Measurements from ENCODE around the gene SAP30BP. TPM values are rescaled to one million over a fixed set of nuclear protein-coding genes. Genes with fewer than 3 reads are reported as not detected.

Gene SAP30BP
- total and polyA plus RNA-seq, 2 of the 13 experiments (the other 11 are each of a cell fraction or from before 2014, with no cell fraction given), result 67.7 to 99.4 TPM

DNA sequence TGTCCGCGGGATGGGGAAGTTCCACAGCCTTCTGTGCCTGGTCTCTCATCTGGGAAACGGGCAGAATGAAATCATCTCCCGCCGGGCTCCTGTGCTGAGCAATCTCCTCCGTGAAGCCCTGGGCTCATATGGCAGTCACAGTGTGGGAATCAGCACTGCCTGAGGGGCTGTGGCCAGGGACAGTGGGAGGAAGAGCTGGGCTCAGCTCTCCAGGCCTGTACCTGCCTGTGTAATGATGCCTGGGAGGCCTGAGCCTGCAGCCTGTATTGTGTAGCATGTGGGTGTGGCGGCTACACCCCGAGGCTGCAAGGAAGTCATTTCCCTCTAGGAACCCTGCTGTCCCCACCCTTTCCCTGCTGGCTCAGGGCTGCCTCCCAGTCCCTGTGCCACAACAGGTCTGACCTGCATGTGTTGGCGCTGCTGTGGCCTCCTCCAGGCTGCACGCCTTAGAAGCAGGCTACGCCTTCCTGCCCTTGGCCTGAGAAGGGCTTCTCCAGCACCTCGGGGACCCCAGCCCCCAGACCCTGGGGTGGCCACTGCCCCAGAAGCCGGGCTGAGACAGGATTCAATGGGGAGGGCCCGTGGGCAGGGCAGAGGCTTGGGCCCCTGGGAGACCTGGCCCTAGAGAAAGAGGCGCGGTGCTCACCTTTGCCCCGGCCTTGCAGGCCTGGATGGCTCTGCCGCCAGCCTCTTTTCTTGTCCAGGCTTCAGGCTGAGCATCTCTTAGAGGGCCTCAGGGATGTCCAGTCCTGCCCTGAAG lies 56.2 kb downstream of the SAP30BP start (continued):
- TF ChIP-seq, protein P1, sequence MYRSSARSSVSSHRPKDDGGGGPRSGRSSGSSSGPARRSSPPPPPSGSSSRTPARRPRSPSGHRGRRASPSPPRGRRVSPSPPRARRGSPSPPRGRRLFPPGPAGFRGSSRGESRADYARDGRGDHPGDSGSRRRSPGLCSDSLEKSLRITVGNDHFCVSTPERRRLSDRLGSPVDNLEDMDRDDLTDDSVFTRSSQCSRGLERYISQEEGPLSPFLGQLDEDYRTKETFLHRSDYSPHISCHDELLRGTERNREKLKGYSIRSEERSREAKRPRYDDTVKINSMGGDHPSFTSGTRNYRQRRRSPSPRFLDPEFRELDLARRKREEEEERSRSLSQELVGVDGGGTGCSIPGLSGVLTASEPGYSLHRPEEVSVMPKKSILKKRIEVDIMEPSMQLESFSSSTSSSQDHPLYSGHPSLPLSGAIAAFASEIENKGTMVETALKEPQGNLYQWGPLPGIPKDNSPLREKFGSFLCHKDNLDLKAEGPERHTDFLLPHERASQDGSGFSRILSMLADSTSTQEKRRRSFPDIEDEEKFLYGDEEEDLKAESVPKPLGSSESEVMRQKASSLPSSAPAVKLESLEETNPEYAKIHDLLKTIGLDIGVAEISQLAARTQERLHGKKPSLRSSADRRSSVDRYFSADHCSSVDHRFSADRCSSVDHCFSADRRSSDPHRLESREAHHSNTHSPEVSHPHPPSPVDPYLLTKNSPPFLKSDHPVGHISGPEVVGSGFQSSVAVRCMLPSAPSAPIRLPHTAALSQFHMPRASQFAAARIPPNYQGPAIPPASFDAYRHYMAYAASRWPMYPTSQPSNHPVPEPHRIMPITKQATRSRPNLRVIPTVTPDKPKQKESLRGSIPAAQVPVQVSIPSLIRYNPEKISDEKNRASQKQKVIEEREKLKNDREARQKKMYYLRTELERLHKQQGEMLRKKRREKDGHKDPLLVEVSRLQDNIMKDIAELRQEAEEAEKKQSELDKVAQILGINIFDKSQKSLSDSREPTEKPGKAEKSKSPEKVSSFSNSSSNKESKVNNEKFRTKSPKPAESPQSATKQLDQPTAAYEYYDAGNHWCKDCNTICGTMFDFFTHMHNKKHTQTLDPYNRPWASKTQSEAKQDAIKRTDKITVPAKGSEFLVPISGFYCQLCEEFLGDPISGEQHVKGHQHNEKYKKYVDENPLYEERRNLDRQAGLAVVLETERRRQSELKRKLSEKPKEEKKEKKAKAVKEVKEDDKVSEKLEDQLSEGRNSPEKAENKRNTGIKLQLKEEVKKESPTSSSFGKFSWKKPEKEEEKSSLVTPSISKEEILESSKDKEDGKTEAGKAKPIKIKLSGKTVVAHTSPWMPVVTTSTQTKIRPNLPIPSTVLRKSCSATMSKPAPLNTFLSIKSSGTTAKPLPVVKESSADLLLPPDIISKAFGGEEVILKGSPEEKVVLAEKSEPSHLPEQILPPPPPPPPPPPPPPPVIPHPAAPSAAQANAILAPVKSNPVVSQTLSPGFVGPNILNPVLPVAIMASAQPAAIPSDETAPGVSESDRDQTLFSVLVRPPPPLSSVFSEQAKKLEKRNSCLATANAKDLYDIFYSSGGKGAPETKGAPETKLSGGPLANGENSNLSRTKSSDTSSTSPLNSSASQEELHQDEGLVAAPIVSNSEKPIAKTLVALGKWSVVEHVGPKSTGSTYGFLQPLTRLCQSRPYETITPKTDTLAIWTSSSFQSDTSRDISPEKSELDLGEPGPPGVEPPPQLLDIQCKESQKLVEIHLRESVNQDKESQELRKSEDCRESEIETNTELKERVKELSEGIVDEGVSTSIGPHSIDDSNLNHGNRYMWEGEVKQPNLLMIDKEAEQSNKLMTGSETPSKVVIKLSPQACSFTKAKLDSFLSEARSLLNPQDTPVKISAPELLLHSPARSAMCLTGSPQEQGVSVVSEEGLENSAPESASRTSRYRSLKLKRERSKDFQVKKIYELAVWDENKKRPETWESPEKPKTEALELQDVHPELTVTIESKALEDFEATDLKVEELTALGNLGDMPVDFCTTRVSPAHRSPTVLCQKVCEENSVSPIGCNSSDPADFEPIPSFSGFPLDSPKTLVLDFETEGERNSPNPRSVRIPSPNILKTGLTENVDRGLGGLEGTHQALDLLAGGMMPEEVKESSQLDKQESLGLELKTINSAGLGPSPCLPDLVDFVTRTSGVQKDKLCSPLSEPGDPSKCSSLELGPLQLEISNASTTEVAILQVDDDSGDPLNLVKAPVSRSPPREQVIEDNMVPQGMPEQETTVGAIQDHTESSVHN (CRISPR knock-in tag; IDR thresholded peaks at IDR 0.05), result no peak
- TF ChIP-seq ZNF776 (CRISPR knock-in tag; IDR thresholded peaks at IDR 0.05) (0 out of 2 replicates have a peak, but pooled peaks have one; percentile 34), HIVEP1 (CRISPR knock-in tag; IDR thresholded peaks at IDR 0.05) (0 out of 2 replicates have a peak, but pooled peaks have one; percentile 48), ZFY (CRISPR knock-in tag; IDR thresholded peaks at IDR 0.05) (0 out of 2 replicates have a peak, but pooled peaks have one; percentile 34), JUND (CRISPR knock-in tag; IDR thresholded peaks at IDR 0.05) (no peak), HNRNPLL (IDR thresholded peaks at IDR 0.05; ENCODE audit: low read depth, low read length, poor library complexity, severe bottlenecking) (no peak), HNF4A (CRISPR knock-in tag; IDR thresholded peaks at IDR 0.05) (no peak), ZNF136 (CRISPR knock-in tag; IDR thresholded peaks at IDR 0.05; ENCODE audit: low read depth) (no peak), ZFX (CRISPR knock-in tag; IDR thresholded peaks at IDR 0.05; ENCODE audit: low read depth) (peak; percentile 53)
- TF ChIP-seq, protein P2, sequence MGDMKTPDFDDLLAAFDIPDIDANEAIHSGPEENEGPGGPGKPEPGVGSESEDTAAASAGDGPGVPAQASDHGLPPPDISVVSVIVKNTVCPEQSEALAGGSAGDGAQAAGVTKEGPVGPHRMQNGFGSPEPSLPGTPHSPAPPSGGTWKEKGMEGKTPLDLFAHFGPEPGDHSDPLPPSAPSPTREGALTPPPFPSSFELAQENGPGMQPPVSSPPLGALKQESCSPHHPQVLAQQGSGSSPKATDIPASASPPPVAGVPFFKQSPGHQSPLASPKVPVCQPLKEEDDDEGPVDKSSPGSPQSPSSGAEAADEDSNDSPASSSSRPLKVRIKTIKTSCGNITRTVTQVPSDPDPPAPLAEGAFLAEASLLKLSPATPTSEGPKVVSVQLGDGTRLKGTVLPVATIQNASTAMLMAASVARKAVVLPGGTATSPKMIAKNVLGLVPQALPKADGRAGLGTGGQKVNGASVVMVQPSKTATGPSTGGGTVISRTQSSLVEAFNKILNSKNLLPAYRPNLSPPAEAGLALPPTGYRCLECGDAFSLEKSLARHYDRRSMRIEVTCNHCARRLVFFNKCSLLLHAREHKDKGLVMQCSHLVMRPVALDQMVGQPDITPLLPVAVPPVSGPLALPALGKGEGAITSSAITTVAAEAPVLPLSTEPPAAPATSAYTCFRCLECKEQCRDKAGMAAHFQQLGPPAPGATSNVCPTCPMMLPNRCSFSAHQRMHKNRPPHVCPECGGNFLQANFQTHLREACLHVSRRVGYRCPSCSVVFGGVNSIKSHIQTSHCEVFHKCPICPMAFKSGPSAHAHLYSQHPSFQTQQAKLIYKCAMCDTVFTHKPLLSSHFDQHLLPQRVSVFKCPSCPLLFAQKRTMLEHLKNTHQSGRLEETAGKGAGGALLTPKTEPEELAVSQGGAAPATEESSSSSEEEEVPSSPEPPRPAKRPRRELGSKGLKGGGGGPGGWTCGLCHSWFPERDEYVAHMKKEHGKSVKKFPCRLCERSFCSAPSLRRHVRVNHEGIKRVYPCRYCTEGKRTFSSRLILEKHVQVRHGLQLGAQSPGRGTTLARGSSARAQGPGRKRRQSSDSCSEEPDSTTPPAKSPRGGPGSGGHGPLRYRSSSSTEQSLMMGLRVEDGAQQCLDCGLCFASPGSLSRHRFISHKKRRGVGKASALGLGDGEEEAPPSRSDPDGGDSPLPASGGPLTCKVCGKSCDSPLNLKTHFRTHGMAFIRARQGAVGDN (CRISPR knock-in tag; IDR thresholded peaks at IDR 0.05), result peak; percentile 67
- TF ChIP-seq, protein P3, sequence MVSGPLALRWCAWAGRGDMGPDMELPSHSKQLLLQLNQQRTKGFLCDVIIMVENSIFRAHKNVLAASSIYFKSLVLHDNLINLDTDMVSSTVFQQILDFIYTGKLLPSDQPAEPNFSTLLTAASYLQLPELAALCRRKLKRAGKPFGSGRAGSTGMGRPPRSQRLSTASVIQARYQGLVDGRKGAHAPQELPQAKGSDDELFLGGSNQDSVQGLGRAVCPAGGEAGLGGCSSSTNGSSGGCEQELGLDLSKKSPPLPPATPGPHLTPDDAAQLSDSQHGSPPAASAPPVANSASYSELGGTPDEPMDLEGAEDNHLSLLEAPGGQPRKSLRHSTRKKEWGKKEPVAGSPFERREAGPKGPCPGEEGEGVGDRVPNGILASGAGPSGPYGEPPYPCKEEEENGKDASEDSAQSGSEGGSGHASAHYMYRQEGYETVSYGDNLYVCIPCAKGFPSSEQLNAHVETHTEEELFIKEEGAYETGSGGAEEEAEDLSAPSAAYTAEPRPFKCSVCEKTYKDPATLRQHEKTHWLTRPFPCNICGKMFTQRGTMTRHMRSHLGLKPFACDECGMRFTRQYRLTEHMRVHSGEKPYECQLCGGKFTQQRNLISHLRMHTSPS (CRISPR knock-in tag; IDR thresholded peaks at IDR 0.05; ENCODE audit: low read depth), result 0 out of 2 replicates have a peak, but pooled peaks have one; percentile 31
- TF ChIP-seq, protein P4, sequence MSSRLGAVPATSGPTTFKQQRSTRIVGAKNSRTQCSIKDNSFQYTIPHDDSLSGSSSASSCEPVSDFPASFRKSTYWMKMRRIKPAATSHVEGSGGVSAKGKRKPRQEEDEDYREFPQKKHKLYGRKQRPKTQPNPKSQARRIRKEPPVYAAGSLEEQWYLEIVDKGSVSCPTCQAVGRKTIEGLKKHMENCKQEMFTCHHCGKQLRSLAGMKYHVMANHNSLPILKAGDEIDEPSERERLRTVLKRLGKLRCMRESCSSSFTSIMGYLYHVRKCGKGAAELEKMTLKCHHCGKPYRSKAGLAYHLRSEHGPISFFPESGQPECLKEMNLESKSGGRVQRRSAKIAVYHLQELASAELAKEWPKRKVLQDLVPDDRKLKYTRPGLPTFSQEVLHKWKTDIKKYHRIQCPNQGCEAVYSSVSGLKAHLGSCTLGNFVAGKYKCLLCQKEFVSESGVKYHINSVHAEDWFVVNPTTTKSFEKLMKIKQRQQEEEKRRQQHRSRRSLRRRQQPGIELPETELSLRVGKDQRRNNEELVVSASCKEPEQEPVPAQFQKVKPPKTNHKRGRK (CRISPR knock-in tag; IDR thresholded peaks at IDR 0.05), result no peak
